GM19238 (cell line): ENCODE measurements around the gene FAT2.
"Not testable (repeated sequence)": the region's sequence is repeated elsewhere in the genome, so short reads cannot be mapped to it uniquely, and the experiment has no call there.

Source experiments
- DNase-seq: peaks from one replicate; pipeline ENCODE4 v3.0.0; 2011; ENCODE audit warnings: low spot score; ENCODE audit not compliant: insufficient read length

The FAT2 gene

GRCh38 chr5:151584057-151584937, 6.8 kb downstream of the FAT2 start:
- no peak for DNase-seq

GRCh38 chr5:151581812-151582583, 9.1 kb downstream of the FAT2 start:
- DNase-seq = no peak

GRCh38 chr5:151581347-151581746, 9.8 kb downstream of the FAT2 start:
- DNase-seq = no peak

GRCh38 chr5:151580858-151581257, 10.3 kb downstream of the FAT2 start:
- DNase-seq = no peak

GRCh38 chr5:151580239-151580638, 10.9 kb downstream of the FAT2 start:
- DNase-seq = no peak

- DNase-seq = not testable (repeated sequence)
These were observed 12.0 kb downstream of the FAT2 start for GRCh38 chr5:151579146-151579545.

- DNase-seq = no peak
These were observed 12.7 kb downstream of the FAT2 start for GRCh38 chr5:151578326-151579025.

GRCh38 chr5:151577566-151577965, 13.6 kb downstream of the FAT2 start:
- DNase-seq = no peak

GRCh38 chr5:151574444-151574996, 16.6 kb downstream of the FAT2 start:
- no peak for DNase-seq

- no peak for DNase-seq
These were observed 18.3 kb downstream of the FAT2 start for GRCh38 chr5:151572657-151573368.

- no peak for DNase-seq
These were observed 19.6 kb downstream of the FAT2 start for GRCh38 chr5:151571270-151572173.

GRCh38 chr5:151570512-151571269, 20.4 kb downstream of the FAT2 start:
- DNase-seq = no peak

- DNase-seq = no peak
These were observed 21.1 kb downstream of the FAT2 start for GRCh38 chr5:151570058-151570457.

- DNase-seq = no peak
These were observed 21.7 kb downstream of the FAT2 start for GRCh38 chr5:151569132-151570046.

GRCh38 chr5:151568036-151568435, 23.1 kb downstream of the FAT2 start:
- DNase-seq = no peak

GRCh38 chr5:151565971-151566370, 25.2 kb downstream of the FAT2 start:
- DNase-seq = no peak

GRCh38 chr5:151562019-151562707, 29.0 kb downstream of the FAT2 start:
- DNase-seq = no peak
